ENCODE measurements around the gene IL17D.
"Not testable (repeated sequence)": the region's sequence is repeated elsewhere in the genome, so short reads cannot be mapped to it uniquely, and the experiment has no call there.

IL17D gene

DNA sequence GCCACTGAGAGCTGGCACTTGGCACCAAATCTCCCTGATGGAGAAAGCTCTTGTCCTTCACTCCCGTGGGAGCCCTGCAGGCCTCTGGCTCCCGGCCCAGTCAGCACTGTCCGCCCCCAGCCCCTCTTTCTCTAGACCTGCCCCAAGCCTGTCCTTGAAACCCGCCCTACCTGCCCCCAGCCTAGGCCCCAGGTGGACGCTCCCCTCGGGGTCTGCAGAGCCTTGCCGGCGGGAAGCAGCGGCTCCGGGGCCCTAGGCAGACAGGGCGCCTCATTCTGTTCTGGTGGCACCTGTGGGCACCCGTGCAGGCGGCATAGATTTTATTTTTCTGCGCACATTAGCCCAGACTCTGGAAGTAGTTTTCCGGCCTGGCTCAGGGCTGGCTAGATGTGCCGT lies 17.6 kb downstream of the IL17D start:
- no peak for DNase-seq

GRCh38 chr13:20721454-20722357 lies 18.2 kb downstream of the IL17D start:
- no peak for DNase-seq

DNA sequence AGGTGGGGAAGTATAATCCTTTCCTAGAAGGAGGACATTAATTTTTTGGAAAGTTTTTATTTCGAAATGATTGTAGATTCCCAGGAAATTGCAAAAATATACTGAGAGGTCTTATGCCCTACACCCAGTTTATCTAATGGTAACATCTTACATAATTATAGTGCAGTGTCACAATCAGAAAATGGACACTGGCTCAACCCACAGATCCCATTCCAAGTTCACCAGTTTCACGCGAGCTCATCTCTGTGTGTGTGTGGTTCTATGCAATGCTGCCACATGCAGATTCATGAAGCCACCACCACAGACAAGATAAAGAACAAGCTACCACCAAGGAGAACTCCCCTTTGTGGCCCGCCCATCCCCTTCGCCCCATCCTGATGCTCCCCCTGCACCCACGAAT lies 24.4 kb downstream of the IL17D start:
- no peak for DNase-seq

GRCh38 chr13:20728579-20729311 lies 25.2 kb downstream of the IL17D start:
- no peak for DNase-seq

DNA sequence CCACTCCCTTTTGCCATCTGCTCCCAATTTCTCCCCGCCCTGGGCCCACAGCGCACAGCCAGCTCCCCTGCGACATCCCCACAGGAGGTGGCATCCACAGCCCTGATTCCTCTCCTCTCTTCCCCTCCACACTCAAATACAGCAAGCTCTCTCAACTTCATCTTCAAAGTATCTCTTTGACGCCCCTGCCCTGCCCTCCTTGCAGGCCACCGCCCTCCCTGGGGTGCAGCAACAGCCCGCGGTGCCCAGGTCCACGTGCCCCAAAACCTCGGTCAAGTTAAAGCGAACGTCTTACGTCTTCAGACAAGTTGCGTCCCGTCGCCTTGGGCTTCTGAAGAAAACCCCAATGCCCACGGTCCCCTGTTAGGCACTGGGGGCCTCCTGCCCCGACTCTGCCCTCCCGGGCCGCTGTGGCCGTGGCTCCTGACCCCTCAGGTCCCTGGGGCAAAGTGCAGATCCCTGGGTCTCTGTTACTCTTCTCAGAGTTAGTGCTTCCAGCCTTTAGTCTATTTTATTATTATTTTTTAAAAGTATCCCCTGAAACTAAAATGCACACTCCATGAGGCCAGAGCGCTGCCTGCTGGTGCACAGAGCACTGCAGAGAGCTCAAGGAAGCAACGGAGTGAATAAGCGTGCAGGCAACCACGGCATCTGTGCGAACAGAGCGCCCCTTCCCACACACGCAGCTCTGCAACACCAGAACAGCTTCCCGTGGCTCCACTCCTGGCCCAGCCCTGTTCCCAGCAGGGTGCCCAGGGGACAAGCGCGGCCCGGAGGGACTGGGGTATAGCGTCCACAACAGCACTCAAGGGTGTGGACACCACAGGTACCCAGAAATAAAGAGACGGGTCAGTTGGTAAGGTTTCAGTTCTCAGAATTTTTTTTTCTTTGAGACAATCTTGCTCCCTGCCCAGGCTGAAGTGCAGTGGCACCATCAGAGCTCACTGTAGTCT lies 26.4 kb downstream of the IL17D start:
- no peak for DNase-seq

- no peak for DNase-seq
Measured at GRCh38 chr13:20738616-20739015, 35.1 kb downstream of the IL17D start.

- no peak for DNase-seq
Measured at GRCh38 chr13:20740021-20740420, 36.5 kb downstream of the IL17D start.

- DNase-seq, result not testable (repeated sequence)
Measured at GRCh38 chr13:20743830-20744404, 40.4 kb downstream of the IL17D start.

DNA sequence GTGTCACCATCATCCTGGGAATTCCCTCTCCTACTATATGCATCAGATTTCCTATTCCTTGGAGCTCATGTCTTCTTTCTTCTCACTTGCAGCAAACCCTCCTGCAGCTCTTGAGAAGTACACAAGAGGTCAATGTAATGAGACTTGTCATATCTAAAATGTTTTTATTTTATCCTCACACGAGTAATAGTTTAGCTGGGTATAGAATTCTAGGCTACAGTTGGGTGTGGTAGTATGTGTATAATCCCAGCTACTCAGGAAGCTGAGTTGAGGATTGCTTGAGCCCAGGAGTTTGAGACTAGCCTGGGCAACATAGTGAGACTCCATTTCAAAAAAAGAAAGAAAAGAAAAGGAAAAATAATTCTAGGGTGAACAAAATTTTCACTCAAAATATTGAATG lies 45.9 kb downstream of the IL17D start:
- DNase-seq, result no peak

DNA sequence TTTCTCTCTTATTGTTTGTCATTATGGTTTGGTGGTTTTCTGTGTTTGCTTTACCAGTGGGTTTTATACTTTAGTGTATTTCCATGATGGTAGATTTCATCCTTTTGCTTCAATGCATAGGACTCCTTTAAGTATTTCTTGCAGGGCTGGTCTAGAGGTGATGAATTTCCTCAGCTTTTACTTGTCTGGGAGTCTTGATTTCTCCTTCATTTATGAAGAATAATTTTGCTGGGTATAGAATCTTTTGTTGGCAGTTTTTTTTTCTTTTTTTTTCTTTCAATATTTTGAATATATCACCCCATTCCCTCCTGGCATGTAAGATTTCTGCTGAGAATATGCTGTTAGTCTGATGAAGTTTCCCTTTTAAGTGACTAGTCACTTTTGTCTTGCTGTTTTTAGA lies 50.5 kb downstream of the IL17D start:
- DNase-seq, result no peak

- DNase-seq, result no peak
Measured at GRCh38 chr13:20760872-20761271, 57.4 kb downstream of the IL17D start.

DNA sequence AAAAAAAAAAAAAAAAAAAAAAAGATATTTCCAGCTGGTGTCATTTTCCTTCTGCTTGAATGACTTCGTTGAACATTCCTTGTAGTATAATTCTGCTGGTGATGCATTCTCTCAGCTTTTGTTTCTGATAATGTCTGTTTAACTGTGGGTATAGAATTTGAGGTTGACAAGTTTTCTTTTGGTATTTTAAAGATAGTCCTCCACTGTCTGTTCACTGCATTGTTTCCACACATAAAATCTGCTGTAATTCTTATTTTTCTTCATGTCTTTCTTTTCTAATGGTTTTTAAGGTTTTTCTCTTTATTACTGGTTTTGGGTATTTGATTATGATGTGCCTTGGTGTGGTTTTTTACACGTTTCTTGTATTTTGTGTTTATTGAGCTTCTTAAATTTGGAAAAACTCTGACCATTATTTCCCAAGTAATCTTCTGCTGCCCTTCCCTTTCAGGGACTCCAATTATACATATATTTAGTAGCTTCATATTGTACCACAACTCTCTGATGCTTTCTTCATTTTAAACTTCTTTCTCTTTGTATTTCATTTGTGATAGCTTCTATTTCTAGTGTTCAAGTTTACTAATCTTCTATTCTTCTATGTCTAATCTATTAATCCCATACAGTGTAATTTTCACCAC lies 63.9 kb downstream of the IL17D start:
- DNase-seq, result no peak

DNA sequence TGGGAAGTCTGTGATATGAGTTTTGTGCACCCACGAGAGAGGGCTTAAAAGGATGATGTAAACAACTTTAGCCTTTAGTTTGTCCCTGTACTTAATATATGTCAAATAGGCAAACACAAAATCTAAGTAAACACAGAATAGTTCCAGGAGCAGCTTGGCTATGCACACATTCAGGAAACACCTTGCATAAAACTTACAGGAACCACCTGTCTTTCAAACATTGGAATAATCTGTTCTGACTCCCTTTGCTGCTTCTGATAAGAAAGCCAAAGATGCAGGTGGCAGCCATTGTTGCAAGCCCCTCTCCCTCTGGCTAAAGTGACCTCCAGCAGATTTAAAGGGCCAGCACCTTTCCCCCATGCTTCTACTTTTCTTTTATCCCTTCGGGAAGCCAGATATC lies 65.6 kb downstream of the IL17D start:
- no peak for DNase-seq

DNA sequence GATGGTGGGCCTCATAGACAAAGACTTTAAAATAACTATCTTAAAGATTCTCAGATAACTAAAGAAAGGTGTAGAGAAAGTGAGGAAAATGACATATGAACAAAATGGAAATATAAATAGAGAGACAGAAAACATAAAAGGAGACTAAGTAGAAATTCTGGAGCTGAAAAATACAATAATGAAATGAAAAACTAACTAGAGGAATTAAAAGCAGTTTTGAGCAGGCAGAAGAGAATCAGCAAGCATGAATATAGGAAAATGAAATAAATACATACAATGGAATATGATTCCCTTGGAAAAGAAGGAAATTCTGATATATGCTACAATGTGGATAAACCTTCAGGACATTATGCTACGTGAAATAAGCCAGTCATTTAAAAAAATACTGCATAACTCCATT lies 66.3 kb downstream of the IL17D start:
- DNase-seq, result no peak
